Measurements from ENCODE around the gene LRFN5.

- TF ChIP-seq, protein P1, sequence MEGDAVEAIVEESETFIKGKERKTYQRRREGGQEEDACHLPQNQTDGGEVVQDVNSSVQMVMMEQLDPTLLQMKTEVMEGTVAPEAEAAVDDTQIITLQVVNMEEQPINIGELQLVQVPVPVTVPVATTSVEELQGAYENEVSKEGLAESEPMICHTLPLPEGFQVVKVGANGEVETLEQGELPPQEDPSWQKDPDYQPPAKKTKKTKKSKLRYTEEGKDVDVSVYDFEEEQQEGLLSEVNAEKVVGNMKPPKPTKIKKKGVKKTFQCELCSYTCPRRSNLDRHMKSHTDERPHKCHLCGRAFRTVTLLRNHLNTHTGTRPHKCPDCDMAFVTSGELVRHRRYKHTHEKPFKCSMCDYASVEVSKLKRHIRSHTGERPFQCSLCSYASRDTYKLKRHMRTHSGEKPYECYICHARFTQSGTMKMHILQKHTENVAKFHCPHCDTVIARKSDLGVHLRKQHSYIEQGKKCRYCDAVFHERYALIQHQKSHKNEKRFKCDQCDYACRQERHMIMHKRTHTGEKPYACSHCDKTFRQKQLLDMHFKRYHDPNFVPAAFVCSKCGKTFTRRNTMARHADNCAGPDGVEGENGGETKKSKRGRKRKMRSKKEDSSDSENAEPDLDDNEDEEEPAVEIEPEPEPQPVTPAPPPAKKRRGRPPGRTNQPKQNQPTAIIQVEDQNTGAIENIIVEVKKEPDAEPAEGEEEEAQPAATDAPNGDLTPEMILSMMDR (IDR thresholded peaks at IDR 0.05): no peak
- no peak for TF ChIP-seq EP300 (IDR thresholded peaks at IDR 0.05)
- no peak for TF ChIP-seq POLR2AphosphoS5 (IDR thresholded peaks at IDR 0.05)
These were observed 36.1 kb downstream of the LRFN5 start for GRCh38 chr14:41642789-41643188.

Data from suprapubic skin (tissue), 4 donors.